Stimulated activated naive CD4-positive, alpha-beta T cell treated with Interleukin-2 at 50 U/mL for 16 hours (primary cell): ENCODE results near the gene MYBPH.

Experiments used
- DNase-seq: peaks from one replicate; lab custom pipeline; 2025; lab: John Stamatoyannopoulos, UW

MYBPH gene

GRCh38 chr1:203128716-203129500 is 46.7 kb downstream of the MYBPH start:
- DNase-seq: no peak

DNA sequence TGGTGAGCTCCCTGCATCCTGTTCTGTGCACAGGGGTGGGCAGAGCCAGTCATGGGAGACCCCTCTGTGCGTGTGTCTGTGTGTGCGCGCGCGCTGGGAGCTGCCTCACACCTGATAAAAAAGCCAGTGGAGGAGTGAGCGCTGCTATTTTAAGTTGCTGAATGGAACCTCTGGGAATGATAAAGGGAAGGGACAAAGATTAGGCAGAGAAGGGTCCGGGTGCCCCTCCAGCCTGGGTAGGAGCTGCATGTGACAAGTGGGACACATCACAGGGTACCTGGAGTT is 47.3 kb downstream of the MYBPH start:
- DNase-seq: no peak

- no peak for DNase-seq
Observed at GRCh38 chr1:203127666-203128430, 47.8 kb downstream of the MYBPH start, which contains the start of gene ADORA1. ADORA1 (plus strand) TSS chr1:203127726; CDS start chr1:203128842, 1,116 bp downstream.

GRCh38 chr1:203126866-203127665 is 48.6 kb downstream of the MYBPH start:
- DNase-seq: no peak

DNA sequence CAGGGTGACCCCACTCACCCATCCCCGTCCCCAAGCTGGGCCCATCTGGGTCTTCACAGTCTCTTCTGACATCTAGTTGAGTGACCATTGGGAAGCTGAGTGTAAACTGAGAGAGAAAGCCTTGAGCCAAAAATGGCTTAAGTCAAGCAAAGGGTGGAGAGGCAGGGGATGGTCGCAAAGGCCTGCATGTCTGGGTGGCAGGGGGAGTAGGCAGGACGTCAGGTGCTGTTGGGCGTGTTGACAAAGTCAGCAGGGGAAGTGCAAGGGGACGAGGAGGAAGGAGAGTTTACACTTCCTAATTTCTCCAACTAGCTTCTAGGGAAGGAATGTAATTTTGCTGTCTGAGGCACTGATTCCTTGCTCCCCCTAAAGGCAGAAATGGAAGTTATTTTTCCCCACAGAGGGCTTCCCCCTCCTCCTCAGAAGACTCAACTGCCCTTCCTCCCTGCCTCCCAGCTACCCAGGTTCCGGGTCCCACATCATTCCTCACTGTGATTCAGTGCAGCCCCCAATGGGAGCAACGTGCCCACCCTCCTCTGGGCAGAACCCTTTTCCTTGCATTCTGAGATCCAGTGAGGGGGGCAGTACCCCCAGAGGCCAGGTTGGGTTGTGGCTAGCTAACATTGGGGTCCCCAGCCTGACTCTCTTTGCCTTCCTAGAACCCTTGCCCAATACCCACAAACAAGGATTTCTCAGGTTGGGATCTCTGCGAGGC is 49.3 kb downstream of the MYBPH start:
- DNase-seq: no peak

DNA sequence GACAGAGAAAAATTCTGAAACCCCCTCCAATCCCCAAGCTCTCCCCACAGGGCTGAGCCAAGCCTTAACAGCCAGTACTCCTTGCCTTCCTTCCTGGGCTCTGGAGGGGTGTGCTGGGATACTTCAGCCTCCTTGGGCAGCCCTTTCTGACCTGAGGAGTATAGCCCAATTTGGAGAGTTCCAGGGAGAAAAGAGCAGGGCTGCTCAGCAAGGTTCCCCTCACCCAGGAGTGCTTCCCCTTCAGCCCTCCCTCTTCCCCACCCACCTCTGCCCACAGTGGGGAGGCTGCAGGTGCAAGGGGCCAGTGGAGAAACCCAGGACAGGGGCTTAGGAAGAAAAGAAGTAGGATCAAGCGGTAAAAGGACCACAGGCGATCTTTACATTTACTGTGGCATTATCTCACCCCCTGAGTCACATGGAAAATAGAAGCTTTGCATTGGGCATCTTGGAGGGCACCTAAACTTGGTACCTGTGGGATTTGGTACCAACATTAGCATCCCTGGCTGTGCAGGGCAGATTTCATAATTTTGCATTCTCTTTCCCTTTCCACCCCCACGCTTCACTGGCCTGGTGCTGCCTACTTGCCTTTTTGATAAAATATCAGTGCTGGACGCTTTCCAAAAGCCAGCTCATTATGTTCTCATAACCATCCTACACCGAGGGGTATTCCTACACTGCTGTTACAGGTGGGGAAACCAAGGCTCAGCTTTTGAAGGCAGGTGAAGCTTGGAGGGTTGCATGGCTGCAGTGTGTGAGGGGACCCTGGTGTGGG is 50.9 kb downstream of the MYBPH start:
- no peak for DNase-seq

GRCh38 chr1:203124011-203124410 is 51.6 kb downstream of the MYBPH start:
- DNase-seq: no peak

DNA sequence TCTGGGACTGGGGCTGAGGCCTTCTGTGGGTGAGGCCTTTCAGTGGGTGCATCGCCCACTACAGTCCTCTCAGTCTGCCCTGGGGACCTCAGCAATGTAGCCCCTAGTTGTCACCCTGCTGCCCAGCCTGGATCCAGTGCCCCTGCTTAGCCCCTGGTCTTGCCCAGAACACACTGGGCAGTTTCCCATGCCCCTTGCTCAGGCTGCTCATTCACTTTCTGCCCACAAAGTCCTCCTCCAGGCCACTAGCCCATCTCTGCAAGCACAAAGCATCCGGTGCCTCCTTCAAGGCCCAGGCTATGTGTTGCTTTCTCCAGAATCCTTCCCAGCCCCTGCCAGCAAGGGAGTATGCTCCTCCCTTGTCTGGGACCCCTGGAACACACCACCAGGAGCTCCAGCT is 53.5 kb downstream of the MYBPH start:
- no peak for DNase-seq

- no peak for DNase-seq
Observed at GRCh38 chr1:203121186-203122015, 54.2 kb downstream of the MYBPH start.

DNA sequence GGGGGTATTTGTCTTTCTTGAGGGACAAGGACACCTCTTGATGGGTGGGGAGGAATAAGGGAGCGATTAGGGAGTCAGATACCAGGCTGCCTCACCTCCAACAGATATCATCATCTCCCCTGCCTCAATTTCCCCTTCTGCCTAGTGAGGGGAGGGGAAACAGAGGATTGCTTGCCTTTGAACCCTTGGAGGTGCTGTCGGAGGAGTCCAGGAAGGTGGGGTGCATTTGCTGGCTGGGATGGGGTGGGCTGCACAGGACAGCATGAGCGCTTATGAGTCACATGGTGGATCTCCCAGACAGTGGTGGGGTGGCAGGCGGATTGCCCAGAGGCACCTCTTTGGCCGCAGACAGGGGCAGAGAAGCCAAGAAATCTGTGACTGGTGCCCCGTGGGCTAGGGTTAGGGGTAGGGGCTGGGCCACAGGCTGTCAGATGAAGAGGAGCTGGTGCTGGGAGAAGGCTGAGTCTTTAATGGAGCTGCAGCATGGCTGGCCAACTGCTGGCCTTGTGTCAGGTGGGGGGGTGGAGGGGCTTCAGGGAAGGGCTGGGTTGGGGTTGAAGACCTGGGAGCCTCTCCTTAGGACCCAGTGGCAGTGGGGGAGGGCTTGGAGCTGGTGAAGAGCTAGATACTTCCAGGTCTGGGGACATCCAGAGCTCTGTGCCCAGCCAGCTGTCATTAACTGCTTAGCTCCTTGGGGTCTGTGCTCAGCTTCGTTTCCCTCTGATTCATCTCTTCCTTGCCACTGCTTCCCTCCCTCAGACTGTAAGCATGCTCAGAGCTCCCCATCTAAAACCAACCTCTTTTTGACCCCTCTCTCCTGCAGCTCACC is 55.1 kb downstream of the MYBPH start:
- DNase-seq: no peak
